Suprapubic skin (tissue), 4 donors: ENCODE data around the gene GALNT7.

Experiments
- CTCF ChIP-seq, 2 donors: fragments of 200-600 bp in 1 of 2; fragments of 450-650 bp in 1 of 2; sonication (generic) in 1 of 2; IDR thresholded peaks; one replicate each; pipeline ENCODE4 v1.5.1; 2016 to 2019; ENCODE audit warnings: antibody characterized with exemption in 2 of 2, mild to moderate bottlenecking in 1 of 2, moderate library complexity in 1 of 2
- EP300 ChIP-seq: sonication (generic); formaldehyde crosslinking; IDR thresholded peaks from one replicate; pipeline ENCODE4 v1.6.1; 2017; ENCODE audit warnings: antibody characterized with exemption
- POLR2A ChIP-seq, 2 donors: fragments of 450-650 bp; IDR thresholded peaks; one replicate each; pipeline ENCODE4 v1.6.1; 2017; ENCODE audit warnings: antibody characterized with exemption in 2 of 2, mild to moderate bottlenecking in 2 of 2, moderate library complexity in 2 of 2
- POLR2AphosphoS5 ChIP-seq, 3 donors: sonication (generic); formaldehyde crosslinking; IDR thresholded peaks; one replicate each; pipeline ENCODE4 v1.6.1; 2017; ENCODE audit warnings: antibody characterized with exemption in 3 of 3

- TF ChIP-seq CTCF (IDR thresholded peaks at IDR 0.05) (no peak), POLR2AphosphoS5 (IDR thresholded peaks at IDR 0.05) (no peak), POLR2A (IDR thresholded peaks at IDR 0.05) (no peak), EP300 (no peak)
Observed at GRCh38 chr4:173217727-173218126, 49.1 kb downstream of the GALNT7 start.
